OCI-LY7 (cell line): ENCODE results near the gene KDM1A. TPM values are rescaled to one million over a fixed set of nuclear protein-coding genes. Genes with fewer than 3 reads are reported as not detected.

Source experiments
- BruUV-seq: library from RNA; stranded (reverse); fragments of 400-500 nt; replicated peaks from 2 replicates; lab custom pipeline; 2021; lab: Mats Ljungman, UMichigan
- CTCF ChIA-PET: fragments of 300-600 bp; sonication (Branson Sonifier 250); formaldehyde crosslinking; loops from one replicate; lab custom pipeline; 2022; ENCODE audit warnings: antibody characterized with exemption; ENCODE audit not compliant: unreplicated experiment; lab: Charles Lee
- POLR2A ChIA-PET: fragments of 300-600 bp; sonication (Branson Sonifier 250); formaldehyde crosslinking; loops from one replicate; lab custom pipeline; 2022; ENCODE audit warnings: antibody characterized with exemption; lab: Charles Lee
- DNase-seq: peaks from one replicate; pipeline ENCODE4 v3.0.0-alpha.2; 2015; ENCODE audit warnings: low spot score
- H2AFZ ChIP-seq: fragments of 200-600 bp; sonication (generic), shearing (Covaris generic); 2 replicates; pipeline ENCODE4 v1.6.1; 2014; ENCODE audit warnings: mild to moderate bottlenecking, antibody characterized with exemption, low read length, moderate library complexity
- H3K27ac ChIP-seq: fragments of 200-600 bp; sonication (generic); 2 replicates; pipeline ENCODE4 v1.5.1; 2014; ENCODE audit warnings: mixed run types, low read depth, mild to moderate bottlenecking, moderate library complexity, low read length, inconsistent platforms; ENCODE audit not compliant: poor library complexity, severe bottlenecking
- H3K36me3 ChIP-seq: fragments of 200-600 bp; sonication (generic); 2 replicates; pipeline ENCODE4 v1.6.1; 2014; ENCODE audit warnings: mild to moderate bottlenecking, antibody characterized with exemption, low read length, moderate library complexity, mixed read lengths; ENCODE audit not compliant: insufficient read depth
- H3K4me1 ChIP-seq: fragments of 200-600 bp; sonication (generic); 2 replicates; pipeline ENCODE4 v1.5.1; 2014; ENCODE audit warnings: mild to moderate bottlenecking, low read length; ENCODE audit not compliant: insufficient read depth, poor library complexity, severe bottlenecking
- H3K4me2 ChIP-seq: fragments of 200-600 bp; sonication (generic); 2 replicates; pipeline ENCODE4 v1.6.1; 2014; ENCODE audit warnings: mild to moderate bottlenecking, low read length
- H3K4me3 ChIP-seq: fragments of 200-600 bp; sonication (generic); 2 replicates; pipeline ENCODE4 v1.5.1; 2014; ENCODE audit warnings: mild to moderate bottlenecking, low read depth, low read length; ENCODE audit not compliant: poor library complexity, severe bottlenecking
- H3K79me2 ChIP-seq: fragments of 200-600 bp; sonication (generic); 2 replicates; pipeline ENCODE4 v1.6.1; 2016; ENCODE audit warnings: low read depth, mild to moderate bottlenecking, low read length, moderate library complexity, mixed read lengths; ENCODE audit not compliant: insufficient read depth
- H3K9me2 ChIP-seq: fragments of 200-600 bp; sonication (generic); 2 replicates; pipeline ENCODE4 v1.6.1; 2016; ENCODE audit warnings: mild to moderate bottlenecking, low read length, mixed read lengths; ENCODE audit not compliant: insufficient read depth
- H3K9me3 ChIP-seq: fragments of 200-600 bp; sonication (generic); 2 replicates; pipeline ENCODE4 v1.6.1; 2014; ENCODE audit warnings: mild to moderate bottlenecking, mixed run types, low read length, mixed read lengths
- H4K20me1 ChIP-seq: fragments of 200-600 bp; sonication (generic); 2 replicates; pipeline ENCODE4 v1.6.1; 2014; ENCODE audit warnings: mild to moderate bottlenecking, antibody characterized with exemption, low read length, moderate library complexity, mixed read lengths; ENCODE audit not compliant: insufficient read depth
- EZH2phosphoT487 ChIP-seq: fragments of 200-600 bp; sonication (generic); IDR thresholded peaks from 2 replicates; pipeline ENCODE4 v1.6.1; 2018; ENCODE audit warnings: low read depth, borderline replicate concordance, mild to moderate bottlenecking, mixed run types, antibody characterized with exemption, low read length, moderate library complexity, mixed read lengths
- intact Hi-C: fragments of 100-400 bp; cut with micrococcal nuclease; formaldehyde crosslinking; loops from one replicate; pipeline ENCODE4 v1.10.0; 2022; ENCODE audit not compliant: unreplicated experiment
- total RNA-seq, 2 experiments: library from RNA; depleted of rRNA in 1 of 2; stranded (reverse); fragments of >200 nt in 1 of 2; shearing (Covaris generic) in 1 of 2; gene quantifications; 2 replicates each; pipeline ENCODE4 v1.2.3, GENCODE V29; 2014 to 2022
- TF ChIP-seq, protein P1 (sequence below): fragments of 200-600 bp; sonication (generic); conservative IDR thresholded peaks from 2 replicates; pipeline ENCODE4 v1.5.1; 2014; ENCODE audit warnings: mild to moderate bottlenecking, antibody characterized with exemption, low read length, moderate library complexity, mixed read lengths

The KDM1A gene
- total RNA-seq, 2 experiments from 2014 or later = 88.8 to 95.5 TPM

DNA sequence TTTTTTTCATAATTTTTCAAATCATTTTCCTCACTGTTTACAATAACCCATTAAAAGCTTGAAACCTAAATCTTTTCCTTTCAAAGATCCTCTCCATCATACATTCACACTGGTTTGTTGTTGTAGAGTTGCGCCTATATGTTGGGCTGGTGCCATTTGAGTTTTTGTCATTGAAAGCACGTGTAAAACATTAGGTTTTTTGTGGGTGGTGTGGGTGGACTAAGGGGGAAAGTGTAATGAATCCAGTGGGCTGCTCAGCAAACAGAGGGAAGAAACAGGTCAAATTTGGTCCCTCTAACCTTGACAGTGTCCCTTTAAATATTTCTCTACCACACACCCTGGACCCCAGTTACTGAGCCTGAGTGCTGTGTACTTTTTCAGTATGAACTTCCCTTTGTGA, 46.8 kb downstream of the KDM1A start:
- CTCF ChIA-PET = no interaction called here
- BruUV-seq = no TSS peak
- no peaks in the 10 kb centered on the region for H3K9me3 ChIP-seq
- no peaks in the 10 kb centered on the region for H3K79me2 ChIP-seq
- POLR2A ChIA-PET = interaction anchor here (0.6 kb wide), 1 partner anchor 77 kb away, joined by 4 read pairs; no protein-coding TSS in a partner anchor
- no peaks in the 10 kb centered on the region for H4K20me1 ChIP-seq
- peaks cover 92% of the 10 kb centered on the region for H3K36me3 ChIP-seq
- intact Hi-C loops = no loop called here
- no peak overlapping the region for H3K27ac ChIP-seq
- no peak overlapping the region for H2AFZ ChIP-seq
- no peak for TF ChIP-seq EZH2phosphoT487
- TF ChIP-seq, protein P1, sequence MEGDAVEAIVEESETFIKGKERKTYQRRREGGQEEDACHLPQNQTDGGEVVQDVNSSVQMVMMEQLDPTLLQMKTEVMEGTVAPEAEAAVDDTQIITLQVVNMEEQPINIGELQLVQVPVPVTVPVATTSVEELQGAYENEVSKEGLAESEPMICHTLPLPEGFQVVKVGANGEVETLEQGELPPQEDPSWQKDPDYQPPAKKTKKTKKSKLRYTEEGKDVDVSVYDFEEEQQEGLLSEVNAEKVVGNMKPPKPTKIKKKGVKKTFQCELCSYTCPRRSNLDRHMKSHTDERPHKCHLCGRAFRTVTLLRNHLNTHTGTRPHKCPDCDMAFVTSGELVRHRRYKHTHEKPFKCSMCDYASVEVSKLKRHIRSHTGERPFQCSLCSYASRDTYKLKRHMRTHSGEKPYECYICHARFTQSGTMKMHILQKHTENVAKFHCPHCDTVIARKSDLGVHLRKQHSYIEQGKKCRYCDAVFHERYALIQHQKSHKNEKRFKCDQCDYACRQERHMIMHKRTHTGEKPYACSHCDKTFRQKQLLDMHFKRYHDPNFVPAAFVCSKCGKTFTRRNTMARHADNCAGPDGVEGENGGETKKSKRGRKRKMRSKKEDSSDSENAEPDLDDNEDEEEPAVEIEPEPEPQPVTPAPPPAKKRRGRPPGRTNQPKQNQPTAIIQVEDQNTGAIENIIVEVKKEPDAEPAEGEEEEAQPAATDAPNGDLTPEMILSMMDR = no peak
- no peak for DNase-seq
- H3K9me2 ChIP-seq = no peaks in the 10 kb centered on the region
- no peaks in the 10 kb centered on the region for H3K4me1 ChIP-seq
- no peak overlapping the region for H3K4me3 ChIP-seq
- no peak overlapping the region for H3K4me2 ChIP-seq

DNA sequence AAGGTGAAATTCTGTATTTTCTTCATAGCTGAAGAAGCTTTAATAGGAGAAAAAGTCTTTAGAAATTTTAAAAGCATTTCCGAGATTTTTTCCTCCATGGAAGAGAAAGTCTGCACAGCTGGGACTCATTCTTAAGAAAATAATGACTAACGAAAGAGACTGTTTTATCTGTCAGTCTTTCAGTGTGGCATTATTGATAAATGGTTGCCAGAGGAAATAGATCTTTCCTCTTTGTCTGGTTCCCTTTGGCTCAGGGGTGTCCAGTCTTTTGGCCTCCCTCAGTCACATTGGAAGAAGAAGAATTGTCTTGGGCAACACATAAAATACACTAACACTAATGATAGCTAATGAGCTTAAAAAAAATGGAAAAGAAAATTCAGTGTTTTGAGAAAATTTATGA, 49.9 kb downstream of the KDM1A start:
- Histone ChIP-seq H3K9me2 (no peaks in the 10 kb centered on the region), H3K4me1 (no peaks in the 10 kb centered on the region), H3K79me2 (no peaks in the 10 kb centered on the region), H2AFZ (no peak overlapping the region), H3K36me3 (peaks cover 94% of the 10 kb centered on the region), H3K4me2 (no peak overlapping the region), H3K4me3 (no peak overlapping the region), H3K9me3 (no peaks in the 10 kb centered on the region), H3K27ac (no peak overlapping the region), H4K20me1 (no peaks in the 10 kb centered on the region)
- POLR2A ChIA-PET = interaction anchor here (0.6 to 1.4 kb wide), 4 partner anchors 10 to 108 kb away, joined by 3 to 4 read pairs (median 3); no protein-coding TSS in a partner anchor
- CTCF ChIA-PET = no interaction called here
- intact Hi-C loops = no loop called here
- BruUV-seq = no TSS peak
- no peak for DNase-seq
- no peak for TF ChIP-seq EZH2phosphoT487

DNA sequence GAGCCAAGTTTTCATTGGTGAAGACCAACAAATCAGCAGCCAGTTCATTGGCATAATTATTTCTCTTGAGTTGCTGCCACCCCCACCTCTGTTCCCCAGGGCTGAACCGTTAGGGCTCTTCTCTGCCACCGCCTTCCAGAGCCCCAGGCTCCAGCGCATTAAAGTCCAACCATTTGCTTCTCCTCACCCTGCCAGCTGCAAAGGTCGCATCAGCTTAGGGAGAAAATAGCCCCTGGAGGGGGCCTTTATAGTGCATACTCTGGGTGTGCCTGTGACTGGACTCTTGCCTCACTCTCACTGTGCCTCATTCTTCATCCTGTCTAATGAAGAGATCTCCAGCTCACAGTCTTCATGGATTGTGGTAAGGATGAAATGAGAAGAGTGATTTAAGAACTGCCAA, 50.4 kb downstream of the KDM1A start:
- Histone ChIP-seq H3K79me2 (no peaks in the 10 kb centered on the region), H4K20me1 (no peaks in the 10 kb centered on the region), H3K4me3 (no peak overlapping the region), H3K36me3 (peaks cover 95% of the 10 kb centered on the region), H3K9me2 (no peaks in the 10 kb centered on the region), H3K27ac (no peak overlapping the region), H3K4me2 (no peak overlapping the region), H2AFZ (no peak overlapping the region), H3K9me3 (no peaks in the 10 kb centered on the region), H3K4me1 (no peaks in the 10 kb centered on the region)
- TF ChIP-seq, protein P1 = no peak
- TF ChIP-seq EZH2phosphoT487 = no peak
- no peak for DNase-seq
- POLR2A ChIA-PET = interaction anchor here (0.8 to 1.4 kb wide), 2 partner anchors 11 to 17 kb away, joined by 3 read pairs; no protein-coding TSS in a partner anchor
- BruUV-seq = no TSS peak
- CTCF ChIA-PET = no interaction called here
- intact Hi-C loops = no loop called here
